GM08714 (cell line): ENCODE measurements around the gene SCLT1.
A peak's percentile ranks its signal among the peaks of the same experiment; 100 is the strongest.
"Not testable (repeated sequence)": the region's sequence is repeated elsewhere in the genome, so short reads cannot be mapped to it uniquely, and the experiment has no call there.

Experiments used
- H3K4me3 ChIP-seq: fragments of 200-500 bp; sonication (Bioruptor generic); 2 replicates; pipeline ENCODE4 v1.5.1; 2014; ENCODE audit warnings: mild to moderate bottlenecking, low read length, inconsistent platforms
- ZNF274 ChIP-seq: IDR thresholded peaks from 2 replicates; pipeline ENCODE4 v1.6.1; 2012; ENCODE audit warnings: mild to moderate bottlenecking, low read depth, low read length

The SCLT1 gene

DNA sequence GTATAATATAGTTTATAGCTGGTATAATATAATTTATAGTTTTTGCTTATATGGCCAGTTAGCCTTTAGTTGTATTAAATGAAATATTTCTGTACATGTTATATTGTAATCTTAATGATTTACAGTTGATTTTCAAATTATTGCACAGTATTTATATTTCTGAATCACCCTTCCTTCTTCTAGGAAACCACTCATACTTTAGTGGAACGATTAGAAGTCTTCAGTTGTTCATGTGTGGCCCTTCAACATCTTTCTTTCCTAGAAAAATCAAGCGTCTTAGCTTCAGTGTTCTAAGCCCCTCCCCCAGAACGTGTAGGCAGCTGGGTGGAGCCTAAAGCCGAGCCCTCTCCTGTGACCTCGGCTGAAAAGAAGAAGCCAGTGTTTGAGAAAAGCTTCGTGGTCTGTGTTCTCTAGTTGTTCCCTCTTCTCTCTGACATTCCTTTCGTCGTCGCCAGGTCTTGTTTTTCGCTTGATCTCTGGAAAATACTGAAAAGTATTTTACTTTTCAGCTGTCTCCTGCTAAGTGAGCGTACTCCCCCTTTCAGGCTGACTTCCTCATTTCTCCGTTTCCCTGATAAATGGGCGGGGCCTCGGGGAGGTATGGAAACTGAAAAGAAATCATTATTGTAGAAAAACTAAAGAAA is 2.6 kb upstream of the SCLT1 start, which contains the start of gene C4orf33:
Gene C4orf33, plus strand, starts transcription at position 342 of the 644 bp plus-strand sequence. CDS start 6,459 bp downstream, outside the sequence.
- no peak for TF ChIP-seq ZNF274
- H3K4me3 ChIP-seq, result peak within 1 kb of the TSS; percentile 96

DNA sequence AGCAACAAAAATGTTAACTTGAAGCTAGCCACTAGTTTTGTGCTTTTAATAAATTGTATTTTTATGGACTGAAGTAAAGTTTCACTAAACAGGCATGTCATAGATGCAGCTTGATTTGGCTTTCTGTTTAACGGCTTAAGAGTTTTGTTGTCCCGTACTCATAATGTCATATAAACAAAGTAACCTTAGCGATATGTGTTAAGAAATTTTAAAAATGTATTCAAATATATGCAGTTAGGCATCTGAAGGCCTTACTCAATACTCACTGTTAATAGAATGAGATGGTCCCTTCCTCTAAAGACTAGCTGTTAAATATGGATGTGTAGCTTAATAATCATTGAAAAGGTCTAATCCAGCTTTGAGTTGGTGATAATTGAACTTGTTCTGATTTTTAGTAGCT is 1.0 kb upstream of the SCLT1 start:
- H3K4me3 ChIP-seq, result peak overlapping the region; percentile 80; the same call in 1 of the 2 replicates
- no peak for TF ChIP-seq ZNF274

DNA sequence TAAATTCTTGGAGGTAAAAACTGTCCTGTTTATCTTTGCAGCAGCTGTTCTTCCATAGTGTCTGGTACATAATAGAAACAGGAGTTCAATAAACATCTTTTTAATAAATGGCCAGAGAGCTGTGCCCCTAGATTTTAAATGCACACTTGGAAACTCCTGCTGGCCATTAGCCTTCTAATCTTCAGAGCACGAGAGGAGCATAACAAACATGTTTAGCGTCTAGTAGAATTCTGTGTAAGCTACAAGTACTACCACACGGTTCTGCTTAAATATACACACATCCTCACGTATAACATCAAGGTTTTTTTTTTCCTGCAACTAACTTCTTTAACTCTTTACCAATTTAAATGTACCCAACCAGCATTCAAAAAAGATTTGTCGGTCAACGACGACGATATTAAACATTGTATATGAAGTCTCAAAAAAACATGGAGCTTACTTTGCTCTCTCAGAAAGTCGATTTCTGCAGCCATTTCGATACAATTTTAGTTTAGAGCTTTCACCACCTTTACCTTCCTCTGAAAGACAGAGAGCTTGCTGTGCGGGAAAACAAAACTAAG is 628 bp downstream of the SCLT1 start:
- H3K4me3 ChIP-seq, result peak overlapping the region; percentile 80
- TF ChIP-seq ZNF274, result no peak

DNA sequence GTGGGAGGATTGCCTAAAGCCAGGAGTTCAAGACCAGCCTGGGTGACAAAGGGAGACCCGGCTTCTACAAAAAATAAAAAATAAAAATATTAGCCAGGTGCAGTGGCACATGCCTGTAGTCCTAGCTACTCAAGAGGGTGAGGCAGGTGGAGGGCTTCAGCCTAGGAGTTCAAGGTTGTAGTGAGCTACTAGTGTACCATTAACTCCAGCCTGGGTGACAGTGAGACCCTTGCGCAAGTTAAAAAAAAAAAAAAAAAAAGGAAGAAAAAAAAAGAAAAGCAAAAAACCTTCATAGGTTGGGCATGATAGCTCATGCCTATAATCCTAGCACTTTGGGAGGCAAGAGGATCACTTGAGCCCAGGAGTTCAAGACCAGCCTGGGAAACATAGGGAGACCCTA is 5.8 kb downstream of the SCLT1 start:
- no peak overlapping the region for H3K4me3 ChIP-seq
- TF ChIP-seq ZNF274, result no peak

DNA sequence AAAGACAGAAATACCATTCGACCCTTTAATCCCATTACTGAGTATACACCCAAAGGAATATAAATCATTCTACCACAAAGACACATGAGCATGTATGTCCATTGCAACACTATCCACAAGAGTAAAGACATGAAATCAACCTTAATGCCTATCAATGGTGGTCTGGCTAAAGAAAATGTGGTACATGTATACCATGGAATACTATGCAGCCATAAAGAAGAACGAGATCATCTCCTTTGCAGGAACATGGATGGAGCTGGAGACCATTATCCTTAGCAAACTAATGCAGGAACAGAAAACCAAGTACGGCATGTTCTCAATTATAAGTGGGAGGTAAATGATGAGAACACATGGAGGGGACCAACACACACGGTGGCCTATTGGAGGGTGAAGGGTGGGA is 7.9 kb downstream of the SCLT1 start:
- no peak for TF ChIP-seq ZNF274
- H3K4me3 ChIP-seq, result no peak overlapping the region

DNA sequence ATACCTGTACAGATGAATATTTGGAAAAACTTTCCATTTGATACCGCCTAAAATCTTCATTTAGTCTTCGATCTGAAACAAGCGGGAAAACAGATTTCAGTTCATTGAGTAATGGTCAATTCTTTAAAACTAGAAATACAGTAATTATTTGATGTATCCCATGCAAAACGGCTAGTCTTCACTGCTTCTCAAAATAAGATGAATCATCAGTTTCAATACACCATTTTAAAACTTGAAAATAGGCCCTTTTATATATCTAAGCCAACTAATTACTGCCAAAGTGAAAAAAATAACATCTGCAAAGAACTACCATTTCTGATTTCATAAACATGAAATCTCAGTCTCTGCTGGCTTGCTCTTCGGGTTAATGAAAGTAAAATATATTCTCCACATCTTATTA is 11.0 kb downstream of the SCLT1 start:
- H3K4me3 ChIP-seq, result no peak overlapping the region
- no peak for TF ChIP-seq ZNF274

DNA sequence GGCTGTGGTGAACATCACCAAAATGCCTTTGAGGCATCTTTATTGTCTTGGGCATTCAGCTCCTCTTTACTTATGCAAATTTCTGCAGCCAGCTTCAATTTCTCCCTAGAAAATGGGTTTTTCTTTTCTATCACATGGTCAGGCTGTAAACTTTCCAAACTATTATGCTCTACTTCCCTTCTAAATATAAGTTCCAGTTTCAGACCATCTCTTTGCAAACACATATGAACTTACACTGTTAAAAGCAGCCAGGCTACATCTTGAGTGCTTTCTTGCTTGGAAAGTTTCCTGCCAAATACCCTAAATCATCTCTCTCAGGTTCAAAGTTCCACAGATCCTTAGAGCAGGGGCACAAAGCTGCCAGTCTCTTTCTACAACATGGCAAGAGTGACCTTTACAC is 13.2 kb downstream of the SCLT1 start:
- no peak for TF ChIP-seq ZNF274
- no peak overlapping the region for H3K4me3 ChIP-seq

DNA sequence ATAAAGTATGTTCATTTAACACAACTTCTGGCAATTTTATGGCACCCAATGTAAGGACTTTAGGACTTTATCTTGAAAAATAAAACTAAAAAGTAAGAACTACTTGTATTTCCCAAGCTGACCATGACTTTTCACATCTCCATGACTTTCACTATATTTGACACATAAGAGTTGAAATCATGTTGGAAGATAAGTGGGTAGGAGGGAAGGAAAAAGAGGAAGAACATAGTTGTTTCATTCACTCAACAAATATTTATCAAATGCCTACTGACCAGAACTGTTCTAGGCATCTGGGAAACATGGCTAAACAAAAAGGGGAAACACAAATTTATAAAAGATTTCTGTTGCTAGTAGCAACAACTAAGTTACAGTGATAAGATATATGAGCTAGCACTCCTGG is 16.0 kb downstream of the SCLT1 start:
- H3K4me3 ChIP-seq, result no peak overlapping the region
- no peak for TF ChIP-seq ZNF274

DNA sequence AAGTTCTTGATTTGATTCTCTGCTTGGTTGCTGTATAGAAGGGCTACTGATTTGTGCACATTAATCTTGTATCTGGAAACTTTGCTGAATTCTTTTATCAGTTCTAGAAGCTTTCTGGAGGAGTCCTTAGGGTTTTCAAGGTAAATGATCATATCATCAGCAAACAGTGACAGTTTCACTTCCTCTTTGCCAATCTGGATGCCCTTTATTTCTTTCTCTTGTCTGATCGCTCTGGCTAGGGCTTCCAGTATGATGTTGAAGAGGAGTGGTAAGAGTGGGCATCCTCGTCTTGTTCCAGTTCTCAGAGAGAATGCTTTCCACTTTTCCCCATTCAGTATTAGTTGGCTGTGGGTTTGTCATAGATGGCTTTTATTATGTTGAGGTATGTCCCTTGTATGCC is 23.8 kb downstream of the SCLT1 start:
- H3K4me3 ChIP-seq, result not testable (repeated sequence)

DNA sequence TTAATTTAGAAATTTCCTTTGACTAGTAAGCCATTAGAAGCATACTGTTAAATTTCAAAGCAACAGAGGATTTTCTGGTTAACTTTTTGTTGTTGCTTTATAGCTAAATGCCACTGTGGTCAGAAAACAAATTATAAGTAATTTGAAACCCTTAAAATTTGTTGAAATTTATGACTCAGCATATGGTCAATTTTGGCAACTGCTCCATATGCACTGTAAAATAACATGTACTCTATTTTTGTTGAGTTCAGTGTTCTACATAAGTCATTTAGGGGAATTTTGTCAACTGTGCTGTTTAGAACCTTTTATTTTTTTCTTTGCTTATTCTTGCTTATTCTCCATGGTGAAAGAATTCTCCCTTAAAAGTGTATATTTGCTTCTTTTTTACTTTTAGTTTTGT is 28.6 kb downstream of the SCLT1 start:
- no peak for TF ChIP-seq ZNF274
- H3K4me3 ChIP-seq, result no peak overlapping the region

DNA sequence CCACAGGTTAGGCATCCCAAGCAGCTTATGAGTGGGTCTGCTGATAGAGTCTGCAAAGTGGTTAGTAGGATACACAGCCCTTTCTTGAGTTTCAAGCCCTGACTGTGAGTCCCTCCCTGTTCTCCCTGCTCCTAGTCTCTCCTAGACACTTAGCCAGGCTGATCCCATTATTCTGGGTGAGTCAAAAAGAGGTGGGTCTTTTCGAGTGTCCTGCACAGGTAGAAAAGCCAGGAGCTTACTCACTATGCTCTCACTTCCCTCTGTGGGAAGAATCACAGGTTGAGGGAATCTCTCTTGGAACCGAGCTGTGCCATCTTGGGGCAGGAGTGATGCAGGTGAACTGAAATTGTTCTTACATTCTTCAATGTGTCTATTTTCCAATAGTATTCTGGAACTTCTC is 29.7 kb downstream of the SCLT1 start:
- no peak overlapping the region for H3K4me3 ChIP-seq

DNA sequence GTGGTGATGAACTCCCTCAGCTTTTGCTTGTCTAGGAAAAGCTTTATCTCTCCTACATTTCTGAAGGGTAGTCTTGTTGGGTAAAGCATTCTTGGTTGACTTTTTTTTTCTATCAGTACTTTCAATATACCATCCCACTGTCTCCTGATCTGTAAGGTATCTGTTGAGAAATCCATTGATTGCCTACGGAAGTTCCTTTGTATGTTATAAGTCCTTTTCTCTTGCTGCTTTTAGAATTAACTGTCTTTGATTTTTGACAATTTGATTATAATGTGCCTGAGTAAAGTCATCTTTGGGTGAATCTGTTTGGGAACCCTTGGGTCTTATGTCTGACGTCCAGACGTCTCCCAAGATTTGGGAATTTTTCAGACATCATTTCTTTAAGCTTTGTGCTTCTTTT is 30.8 kb downstream of the SCLT1 start:
- TF ChIP-seq ZNF274, result no peak
- H3K4me3 ChIP-seq, result no peak overlapping the region

More for the DNA sequence above, 29.7 kb downstream of the SCLT1 start:
- no peak for TF ChIP-seq ZNF274

DNA sequence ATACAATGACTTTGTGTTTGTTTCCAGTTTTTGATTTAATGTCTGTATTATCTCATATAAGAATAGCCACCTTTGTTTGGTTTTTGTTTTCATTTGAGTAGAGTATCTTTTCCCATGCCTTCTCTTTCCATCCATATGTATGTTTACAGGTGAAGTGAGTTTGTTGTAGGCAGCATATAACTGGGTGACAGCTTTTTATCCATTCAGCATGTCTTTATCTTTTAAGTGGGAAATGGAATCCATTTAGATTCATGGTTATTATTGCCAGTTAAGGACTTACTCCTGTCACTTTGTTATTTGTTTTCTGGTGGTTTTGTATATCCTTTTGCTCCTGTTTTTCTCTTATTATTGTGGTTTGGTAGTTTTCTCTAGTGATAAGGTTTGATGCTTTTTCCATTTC is 34.3 kb downstream of the SCLT1 start:
- no peak for TF ChIP-seq ZNF274
- H3K4me3 ChIP-seq, result no peak overlapping the region

DNA sequence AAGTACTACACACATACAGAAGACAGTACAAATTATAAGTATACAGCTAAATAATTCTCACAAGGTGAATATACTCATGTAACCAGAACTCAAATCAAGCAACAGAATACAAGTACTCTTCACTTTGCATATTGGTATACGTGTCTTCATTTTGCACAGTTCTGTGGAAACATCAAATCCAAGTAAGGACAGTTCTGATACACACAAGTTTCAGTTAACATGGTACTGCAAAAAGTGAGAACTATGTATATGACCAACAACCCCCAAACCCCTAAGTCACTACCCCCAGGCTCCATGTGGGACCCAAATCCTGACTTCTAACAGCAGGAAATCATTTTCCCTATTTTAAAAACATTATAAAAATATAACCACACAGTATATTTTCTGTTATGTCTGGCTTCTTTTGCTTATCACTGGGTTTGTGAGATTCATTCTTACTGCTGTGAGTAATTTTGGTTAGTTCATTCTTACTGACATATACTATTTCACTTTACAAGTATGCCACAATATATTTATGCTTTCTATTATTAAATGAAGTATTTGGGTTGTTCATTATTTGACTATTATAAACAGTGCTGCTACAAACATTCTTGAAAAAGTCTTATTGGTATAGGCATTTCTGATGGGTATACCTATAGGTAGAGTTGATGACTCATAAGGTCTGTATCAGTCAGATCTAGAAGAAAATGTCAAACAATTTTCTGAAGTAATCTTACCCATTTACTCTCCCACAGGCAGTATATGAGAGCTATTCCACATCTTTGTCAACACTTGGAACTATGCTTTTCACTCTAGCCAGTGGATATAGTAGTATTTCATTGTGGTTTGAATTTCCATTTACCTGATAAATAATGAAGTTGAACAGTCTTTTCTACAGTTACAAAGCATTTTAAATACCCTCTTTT is 47.0 kb downstream of the SCLT1 start:
- no peak overlapping the region for H3K4me3 ChIP-seq
- TF ChIP-seq ZNF274, result no peak

DNA sequence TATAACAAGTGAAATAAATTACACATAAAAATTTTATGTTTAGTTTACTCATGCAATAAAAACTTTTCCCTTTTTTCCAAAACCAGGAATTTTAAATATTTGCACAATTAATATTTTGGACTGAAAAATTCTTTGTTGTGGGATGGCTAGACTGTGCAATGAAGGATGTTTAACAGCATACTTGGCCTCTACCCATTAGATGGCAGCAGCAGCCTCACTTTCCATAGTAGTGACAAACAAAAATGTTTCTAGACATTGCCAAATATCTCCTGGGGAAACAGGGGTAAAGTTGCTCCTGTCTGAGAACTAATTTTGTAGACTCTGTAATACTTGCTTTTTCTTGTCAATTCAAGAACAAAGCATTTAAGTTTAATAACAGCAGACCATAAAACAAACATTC is 49.8 kb downstream of the SCLT1 start:
- no peak overlapping the region for H3K4me3 ChIP-seq
- no peak for TF ChIP-seq ZNF274

DNA sequence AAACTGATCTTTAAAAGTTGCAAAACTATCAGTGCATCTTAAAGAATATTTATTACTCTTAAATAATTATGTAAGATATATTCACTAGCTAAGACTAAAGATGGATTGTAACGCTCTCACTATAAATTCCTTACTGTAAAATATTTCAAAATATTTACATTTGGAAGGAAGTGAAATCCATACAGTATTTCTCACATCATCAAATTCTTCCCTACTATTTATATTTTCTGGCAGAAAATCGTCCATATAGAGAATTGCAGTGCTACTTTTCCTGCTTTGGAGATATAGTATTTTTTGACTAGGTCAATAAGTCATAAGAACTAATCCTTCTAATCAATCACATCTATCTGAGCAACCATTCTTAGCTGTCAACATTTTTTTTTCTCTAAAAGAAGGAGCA is 52.9 kb downstream of the SCLT1 start:
- TF ChIP-seq ZNF274, result no peak
- no peak overlapping the region for H3K4me3 ChIP-seq
